H9 (cell line): ENCODE results near the gene PAPOLG. TPM values are rescaled to one million over a fixed set of nuclear protein-coding genes. Genes with fewer than 3 reads are reported as not detected.
A peak's percentile ranks its signal among the peaks of the same experiment; 100 is the strongest.

Experiments used
- DNase-seq: peaks from one replicate; pipeline ENCODE4 v3.0.0-alpha.2; 2017
- H2AFZ ChIP-seq: one replicate; pipeline ENCODE4 v1.6.1; 2013; ENCODE audit warnings: mild to moderate bottlenecking, low read length, control low read depth, moderate library complexity
- H2AK5ac ChIP-seq: 2 replicates; pipeline ENCODE4 v1.6.1; 2013; ENCODE audit warnings: low read length, control low read depth, mixed read lengths; ENCODE audit not compliant: insufficient read length
- H2BK120ac ChIP-seq: one replicate; pipeline ENCODE4 v1.6.1; 2013; ENCODE audit warnings: low read depth, mild to moderate bottlenecking, low read length, control low read depth, inconsistent platforms; ENCODE audit not compliant: poor library complexity, severe bottlenecking
- H2BK12ac ChIP-seq: 2 replicates; pipeline ENCODE4 v1.6.1; 2013; ENCODE audit warnings: low read length, control low read depth, mixed read lengths, low read depth; ENCODE audit not compliant: insufficient read length
- H2BK15ac ChIP-seq: 2 replicates; pipeline ENCODE4 v1.6.1; 2013; ENCODE audit warnings: low read depth, low read length, control low read depth
- H2BK20ac ChIP-seq: one replicate; pipeline ENCODE4 v1.6.1; 2013; ENCODE audit warnings: low read depth, mild to moderate bottlenecking, low read length, control low read depth, inconsistent platforms; ENCODE audit not compliant: poor library complexity, severe bottlenecking
- H2BK5ac ChIP-seq: 2 replicates; pipeline ENCODE4 v1.6.1; 2013; ENCODE audit warnings: low read length, control low read depth, mixed read lengths; ENCODE audit not compliant: insufficient read length
- H3K14ac ChIP-seq: 2 replicates; pipeline ENCODE4 v1.6.1; 2013; ENCODE audit warnings: low read length, control low read depth; ENCODE audit not compliant: insufficient read depth
- H3K18ac ChIP-seq: 2 replicates; pipeline ENCODE4 v1.6.1; 2013; ENCODE audit warnings: low read depth, mild to moderate bottlenecking, mixed read lengths, low read length, control low read depth; ENCODE audit not compliant: insufficient read length
- H3K23ac ChIP-seq: 2 replicates; pipeline ENCODE4 v1.6.1; 2013; ENCODE audit warnings: low read length, control low read depth, mixed read lengths, low read depth; ENCODE audit not compliant: insufficient read length
- H3K23me2 ChIP-seq: 2 replicates; pipeline ENCODE4 v1.6.1; 2013; ENCODE audit warnings: low read depth, mild to moderate bottlenecking, mixed read lengths, low read length, control low read depth; ENCODE audit not compliant: insufficient read length, poor library complexity, severe bottlenecking
- H3K27ac ChIP-seq: 2 replicates; pipeline ENCODE4 v1.5.1; 2013; ENCODE audit warnings: low read length, control low read depth, mixed read lengths, low read depth; ENCODE audit not compliant: insufficient read length
- H3K27me3 ChIP-seq: 2 replicates; pipeline ENCODE4 v1.6.1; 2013; ENCODE audit warnings: low read length, control low read depth, inconsistent platforms; ENCODE audit not compliant: insufficient read depth
- H3K4ac ChIP-seq: 2 replicates; pipeline ENCODE4 v1.6.1; 2013; ENCODE audit warnings: low read depth, mild to moderate bottlenecking, control low read depth, inconsistent platforms, low read length, moderate library complexity
- H3K4me1 ChIP-seq: 2 replicates; pipeline ENCODE4 v1.6.1; 2013; ENCODE audit warnings: low read length, control low read depth, inconsistent platforms; ENCODE audit not compliant: insufficient read depth
- H3K4me2 ChIP-seq: 2 replicates; pipeline ENCODE4 v1.6.1; 2013; ENCODE audit warnings: low read length, control low read depth, mixed read lengths; ENCODE audit not compliant: insufficient read length, insufficient read depth
- H3K56ac ChIP-seq: 2 replicates; pipeline ENCODE4 v1.6.1; 2013; ENCODE audit warnings: low read depth, mild to moderate bottlenecking, mixed read lengths, low read length, control low read depth; ENCODE audit not compliant: insufficient read length
- H3K79me1 ChIP-seq: 2 replicates; pipeline ENCODE4 v1.6.1; 2013; ENCODE audit warnings: low read depth, mild to moderate bottlenecking, moderate library complexity, low read length, control low read depth, inconsistent platforms; ENCODE audit not compliant: insufficient read depth, poor library complexity, severe bottlenecking
- H3K79me2 ChIP-seq: 2 replicates; pipeline ENCODE4 v1.6.1; 2013; ENCODE audit warnings: low read length, control low read depth, inconsistent platforms; ENCODE audit not compliant: insufficient read depth
- H3K9ac ChIP-seq: 2 replicates; pipeline ENCODE4 v1.6.1; 2013; ENCODE audit warnings: low read length, control low read depth, mixed read lengths; ENCODE audit not compliant: insufficient read length; ENCODE audit errors: extremely low read depth
- H3K9me3 ChIP-seq: one replicate; pipeline ENCODE4 v1.6.1; 2013; ENCODE audit warnings: low read depth, low read length, inconsistent platforms; ENCODE audit not compliant: control insufficient read depth
- H3T11ph ChIP-seq: one replicate; pipeline ENCODE4 v1.6.1; 2013; ENCODE audit warnings: mild to moderate bottlenecking, low read length, control low read depth, inconsistent platforms
- H4K20me1 ChIP-seq: one replicate; pipeline ENCODE4 v1.6.1; 2013; ENCODE audit not compliant: control insufficient read depth, insufficient read length, insufficient read depth
- H4K5ac ChIP-seq: 2 replicates; pipeline ENCODE4 v1.6.1; 2013; ENCODE audit warnings: low read depth, mild to moderate bottlenecking, mixed read lengths, low read length, control low read depth; ENCODE audit not compliant: insufficient read length
- H4K8ac ChIP-seq: replicated peaks from 2 replicates; pipeline ENCODE4 v1.6.1; 2013; ENCODE audit warnings: low read length, control low read depth, mixed read lengths, low read depth; ENCODE audit not compliant: insufficient read length
- H4K91ac ChIP-seq: 2 replicates; pipeline ENCODE4 v1.6.1; 2013; ENCODE audit warnings: low read depth, mild to moderate bottlenecking, moderate library complexity, mixed read lengths, low read length, control low read depth; ENCODE audit not compliant: insufficient read length
- H3K27ac Mint-ChIP-seq, 3 experiments: 2 replicates in 2 of 3; 3 replicates in 1 of 3; pipeline ENCODE4 v1.8.0; 2020 to 2021; ENCODE audit warnings: mixed read lengths in 3 of 3, mild to moderate bottlenecking in 1 of 3, moderate library complexity in 1 of 3
- H3K27me3 Mint-ChIP-seq: 2 replicates; pipeline ENCODE4 v1.8.0; 2021; ENCODE audit warnings: low read depth, mild to moderate bottlenecking, moderate library complexity, mixed read lengths
- H3K36me3 Mint-ChIP-seq, 3 experiments: 2 replicates in 2 of 3; 3 replicates in 1 of 3; pipeline ENCODE4 v1.8.0; 2020 to 2021; ENCODE audit warnings: low read depth in 3 of 3, mixed read lengths in 3 of 3; ENCODE audit not compliant: insufficient read depth in 1 of 3
- H3K4me1 Mint-ChIP-seq, 2 experiments: 2 replicates each; pipeline ENCODE4 v1.8.0; 2020; ENCODE audit warnings: mixed read lengths in 2 of 2
- H3K4me3 Mint-ChIP-seq, 2 experiments: 2 replicates in 1 of 2; 3 replicates in 1 of 2; pipeline ENCODE4 v1.8.0; 2020 to 2021; ENCODE audit warnings: mild to moderate bottlenecking in 2 of 2, mixed read lengths in 2 of 2, moderate library complexity in 1 of 2
- H3K9me3 Mint-ChIP-seq, 2 experiments: 2 replicates in 1 of 2; 3 replicates in 1 of 2; pipeline ENCODE4 v1.8.0; 2020; ENCODE audit warnings: mild to moderate bottlenecking in 2 of 2, mixed read lengths in 2 of 2, moderate library complexity in 1 of 2
- CTCF ChIP-seq: fragments of 200-600 bp; sonication (generic); conservative IDR thresholded peaks from 3 replicates; pipeline ENCODE4 v1.8.0; 2021; ENCODE audit warnings: antibody characterized with exemption, mild to moderate bottlenecking
- WGBS: extraction: QIAGEN DNeasy Blood & Tissue Kit; methylation state at CpG from one replicate; pipeline ENCODE4 v1.1.7; 2013; ENCODE audit warnings: missing lambda C conversion rate, low lambda C conversion rate, mixed read lengths; ENCODE audit not compliant: insufficient read length; ENCODE audit errors: extremely low coverage; 5-methylcytosine and 5-hydroxymethylcytosine counted together
- total RNA-seq: library from RNA; stranded (reverse); gene quantifications from 2 replicates; pipeline ENCODE4 v1.2.1, GENCODE V29; 2021

Gene PAPOLG
- total RNA-seq, 1 experiment from 2014 or later = 19.2 TPM

GRCh38 chr2:60827369-60827768 is 71.3 kb downstream of the PAPOLG start:
- H2BK120ac ChIP-seq = no peak overlapping the region
- no peaks in the 10 kb centered on the region for H4K20me1 ChIP-seq
- H3K79me2 ChIP-seq = 0 out of 2 replicates have a peak, but pooled peaks cover 1% of the 10 kb centered on the region
- no peak overlapping the region for H2BK12ac ChIP-seq
- no peak overlapping the region for H3T11ph ChIP-seq
- H3K23me2 ChIP-seq = peaks cover 2% of the 10 kb centered on the region
- no peak overlapping the region for H2BK20ac ChIP-seq
- TF ChIP-seq CTCF = no peak
- no peaks in the 10 kb centered on the region for H3K9me3 ChIP-seq
- no peak overlapping the region for H3K27ac ChIP-seq
- H3K27me3 ChIP-seq = no peaks in the 10 kb centered on the region
- Mint-ChIP-seq H3K27ac (0 out of 7 replicates have a peak overlapping the region, but pooled peaks of 1 of the 3 experiments have one; percentile 36), H3K36me3 (no peaks in the 10 kb centered on the region), H3K27me3 (peaks cover 32% of the 10 kb centered on the region), H3K4me1 (peaks cover 11 to 13% of the 10 kb centered on the region in 2 experiments), H3K4me3 (no peak overlapping the region; a peak in 1 of 5 replicates), H3K9me3 (no peaks in the 10 kb centered on the region)
- H2BK15ac ChIP-seq = no peak overlapping the region
- no CpG with 5 or more reads among the region's 9 CpGs for WGBS
- no peak overlapping the region for H4K91ac ChIP-seq
- no peak overlapping the region for H2BK5ac ChIP-seq
- H3K56ac ChIP-seq = no peak overlapping the region
- no peak overlapping the region for H3K9ac ChIP-seq
- no peak overlapping the region for H4K8ac ChIP-seq
- no peak overlapping the region for H2AK5ac ChIP-seq
- no peaks in the 10 kb centered on the region for H3K79me1 ChIP-seq
- H4K5ac ChIP-seq = no peak overlapping the region
- no peak overlapping the region for H3K4ac ChIP-seq
- H3K23ac ChIP-seq = no peak overlapping the region
- DNase-seq = no peak
- H3K18ac ChIP-seq = no peak overlapping the region
- H2AFZ ChIP-seq = no peak overlapping the region
- H3K14ac ChIP-seq = no peak overlapping the region
- H3K4me2 ChIP-seq = no peak overlapping the region
- no peaks in the 10 kb centered on the region; the same call in 1 of the 2 replicates for H3K4me1 ChIP-seq
